Measurements from ENCODE around the gene MBNL1.
A peak's percentile ranks its signal among the peaks of the same experiment; 100 is the strongest.
"Not testable (repeated sequence)": the region's sequence is repeated elsewhere in the genome, so short reads cannot be mapped to it uniquely, and the experiment has no call there.

The MBNL1 gene

DNA sequence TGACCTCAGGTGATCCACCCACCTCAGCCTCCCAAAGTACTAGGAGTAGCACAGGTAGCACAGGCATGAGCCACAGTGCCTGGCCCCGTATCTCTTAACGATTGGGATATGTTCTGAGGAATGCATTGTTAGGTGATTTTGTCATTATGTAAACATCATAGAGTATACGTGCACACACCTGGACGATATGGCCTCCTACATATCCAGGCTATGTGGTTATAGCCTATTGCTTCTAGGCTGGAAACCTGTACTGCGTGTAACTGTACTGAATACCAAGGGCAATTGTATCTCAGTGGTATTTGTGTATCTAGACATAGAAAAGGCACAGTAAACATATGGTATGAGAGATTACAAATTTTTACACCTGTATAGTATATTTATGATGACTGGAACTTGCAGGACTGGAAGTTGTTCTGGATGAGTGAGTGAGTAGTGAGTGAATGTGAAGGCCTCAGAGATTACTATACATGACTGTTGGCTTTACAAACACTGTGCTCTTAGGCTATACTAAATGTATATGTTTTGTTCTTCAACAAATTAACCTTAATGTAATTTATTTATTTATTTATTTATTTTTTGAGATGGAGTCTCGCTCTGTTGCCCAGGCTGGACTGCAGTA, 120.7 kb downstream of the MBNL1 start:
- DNase-seq (ENCODE audit: low read depth) = no peak
- TF ChIP-seq, protein P1, sequence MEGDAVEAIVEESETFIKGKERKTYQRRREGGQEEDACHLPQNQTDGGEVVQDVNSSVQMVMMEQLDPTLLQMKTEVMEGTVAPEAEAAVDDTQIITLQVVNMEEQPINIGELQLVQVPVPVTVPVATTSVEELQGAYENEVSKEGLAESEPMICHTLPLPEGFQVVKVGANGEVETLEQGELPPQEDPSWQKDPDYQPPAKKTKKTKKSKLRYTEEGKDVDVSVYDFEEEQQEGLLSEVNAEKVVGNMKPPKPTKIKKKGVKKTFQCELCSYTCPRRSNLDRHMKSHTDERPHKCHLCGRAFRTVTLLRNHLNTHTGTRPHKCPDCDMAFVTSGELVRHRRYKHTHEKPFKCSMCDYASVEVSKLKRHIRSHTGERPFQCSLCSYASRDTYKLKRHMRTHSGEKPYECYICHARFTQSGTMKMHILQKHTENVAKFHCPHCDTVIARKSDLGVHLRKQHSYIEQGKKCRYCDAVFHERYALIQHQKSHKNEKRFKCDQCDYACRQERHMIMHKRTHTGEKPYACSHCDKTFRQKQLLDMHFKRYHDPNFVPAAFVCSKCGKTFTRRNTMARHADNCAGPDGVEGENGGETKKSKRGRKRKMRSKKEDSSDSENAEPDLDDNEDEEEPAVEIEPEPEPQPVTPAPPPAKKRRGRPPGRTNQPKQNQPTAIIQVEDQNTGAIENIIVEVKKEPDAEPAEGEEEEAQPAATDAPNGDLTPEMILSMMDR (conservative IDR thresholded peaks at IDR 0.05; ENCODE audit: low read depth, low read length) = no peak
- H3K4me3 ChIP-seq (ENCODE audit: low read depth, low read length) = no peak overlapping the region

- TF ChIP-seq, protein P1 (conservative IDR thresholded peaks at IDR 0.05; ENCODE audit: low read depth, low read length) = no peak
- no peak overlapping the region for H3K4me3 ChIP-seq (ENCODE audit: low read depth, low read length)
- DNase-seq (ENCODE audit: low read depth) = no peak
Measured at GRCh38 chr3:152390647-152391046, 121.9 kb downstream of the MBNL1 start.

- TF ChIP-seq, protein P1 (conservative IDR thresholded peaks at IDR 0.05; ENCODE audit: low read depth, low read length) = no peak
- no peak overlapping the region for H3K4me3 ChIP-seq (ENCODE audit: low read depth, low read length)
- DNase-seq (ENCODE audit: low read depth) = no peak
Measured at GRCh38 chr3:152391671-152392070, 122.9 kb downstream of the MBNL1 start.

DNA sequence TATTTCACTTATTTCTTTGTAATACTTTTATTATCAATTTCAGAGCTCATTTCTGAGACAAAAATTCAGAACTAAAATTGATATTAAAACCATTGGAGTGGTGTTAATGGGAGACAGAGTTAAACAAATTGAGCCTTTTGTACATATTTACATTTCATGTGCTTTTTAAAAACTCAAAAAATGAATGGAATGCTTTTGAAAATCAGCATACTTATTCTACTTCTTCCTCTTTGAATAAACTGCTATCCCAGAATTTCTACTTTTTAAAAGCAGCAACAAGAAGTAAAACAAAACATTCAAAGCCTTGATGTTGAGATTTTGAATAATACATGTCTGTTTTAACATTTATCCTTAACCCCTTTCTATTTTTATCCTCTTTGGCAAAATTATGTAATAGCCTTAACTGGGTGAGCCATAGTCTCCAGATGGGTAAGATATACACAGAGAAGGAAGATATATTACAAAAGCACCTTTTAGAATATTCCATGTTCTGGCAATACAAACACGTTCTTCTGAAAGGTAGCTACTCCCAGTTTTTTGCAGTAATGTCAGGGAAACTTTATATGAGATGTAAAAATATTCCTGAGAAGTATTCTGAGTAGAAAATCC, 123.6 kb downstream of the MBNL1 start:
- H3K4me3 ChIP-seq (ENCODE audit: low read depth, low read length) = no peak overlapping the region
- TF ChIP-seq, protein P1 (conservative IDR thresholded peaks at IDR 0.05; ENCODE audit: low read depth, low read length) = no peak
- no peak for DNase-seq (ENCODE audit: low read depth)

DNA sequence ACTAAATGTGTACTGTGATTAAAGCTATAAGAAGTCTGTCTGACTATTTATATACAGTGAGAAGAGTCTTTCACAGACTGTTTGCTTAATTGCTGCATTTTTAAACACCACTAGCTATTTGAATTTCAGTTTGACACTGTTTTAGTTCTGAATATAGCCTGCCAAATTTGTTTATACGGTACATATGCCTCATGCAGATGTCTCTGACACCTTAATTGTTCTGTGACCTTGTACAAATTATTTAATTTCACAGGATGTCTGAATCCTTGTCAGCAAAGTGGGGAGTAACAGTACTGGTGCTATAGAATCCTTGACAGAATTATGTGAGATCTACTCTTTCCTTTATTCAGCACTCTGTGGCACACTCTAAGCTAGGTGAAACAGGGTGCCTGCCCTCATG, 125.5 kb downstream of the MBNL1 start:
- TF ChIP-seq, protein P1 (conservative IDR thresholded peaks at IDR 0.05; ENCODE audit: low read depth, low read length) = no peak
- no peak for DNase-seq (ENCODE audit: low read depth)
- H3K4me3 ChIP-seq (ENCODE audit: low read depth, low read length) = no peak overlapping the region

- TF ChIP-seq, protein P1 (conservative IDR thresholded peaks at IDR 0.05; ENCODE audit: low read depth, low read length) = no peak
Measured at GRCh38 chr3:152395764-152396163, 127.0 kb downstream of the MBNL1 start.

DNA sequence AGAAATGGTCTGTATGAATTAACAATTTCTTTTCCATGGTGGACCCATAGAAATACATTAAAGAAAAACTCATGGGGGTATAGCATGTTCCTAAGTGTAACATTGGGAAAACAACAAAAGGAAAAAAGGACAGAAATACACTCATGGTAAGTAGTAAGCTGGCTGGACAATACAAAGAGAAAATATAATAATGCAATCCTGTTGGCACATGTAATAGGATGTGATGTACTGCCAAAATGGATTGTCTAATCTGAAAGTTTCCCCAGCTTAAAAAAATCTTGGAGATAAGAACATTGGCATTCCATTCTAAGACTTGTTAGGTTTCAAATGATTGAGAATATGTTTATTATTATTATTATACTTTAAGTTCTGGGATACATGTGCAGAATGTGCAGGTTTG, 128.1 kb downstream of the MBNL1 start:
- H3K4me3 ChIP-seq (ENCODE audit: low read depth, low read length) = no peak overlapping the region
- TF ChIP-seq, protein P1 (conservative IDR thresholded peaks at IDR 0.05; ENCODE audit: low read depth, low read length) = no peak
- peak; percentile 65 for DNase-seq (ENCODE audit: low read depth)

More at GRCh38 chr3:152395764-152396163, 127.0 kb downstream of the MBNL1 start:
- H3K4me3 ChIP-seq (ENCODE audit: low read depth, low read length) = no peak overlapping the region
- DNase-seq (ENCODE audit: low read depth) = no peak

DNA sequence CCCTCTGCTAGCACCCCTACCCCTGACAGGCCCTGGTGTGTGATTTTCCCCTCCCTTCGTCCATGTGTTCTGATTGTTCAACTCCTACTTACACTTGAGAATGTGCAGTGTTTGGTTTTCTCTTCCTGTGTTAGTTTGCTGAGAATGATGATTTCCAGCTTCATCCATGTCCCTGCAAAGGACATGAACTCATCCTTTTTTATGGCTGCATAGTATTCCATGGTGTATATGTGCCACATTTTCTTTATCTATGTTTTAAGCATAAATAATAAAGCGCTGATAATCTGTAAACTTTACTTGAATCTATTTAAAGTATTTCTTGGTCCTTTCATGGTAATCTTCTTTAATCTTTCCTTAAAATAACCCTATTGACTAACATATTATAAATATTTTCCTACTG, 128.6 kb downstream of the MBNL1 start:
- H3K4me3 ChIP-seq (ENCODE audit: low read depth, low read length); DNase-seq (ENCODE audit: low read depth): not testable (repeated sequence)
